Activated CD8-positive, alpha-beta memory T cell treated with anti-CD3 and anti-CD28 coated beads, Interleukin-2, amount 50 U/mL, for 4 hours (primary cell): ENCODE results near the gene AKR7A2.
"Not testable (repeated sequence)": the region's sequence is repeated elsewhere in the genome, so short reads cannot be mapped to it uniquely, and the experiment has no call there.

Experiments used
- DNase-seq: peaks from one replicate; pipeline ENCODE4 v3.0.0-alpha.2; 2020

The AKR7A2 gene

GRCh38 chr1:19256301-19256700 is 55.6 kb downstream of the AKR7A2 start:
- not testable (repeated sequence) for DNase-seq

- no peak for DNase-seq
Measured at GRCh38 chr1:19255288-19255687, 56.7 kb downstream of the AKR7A2 start.

GRCh38 chr1:19254416-19254815 is 57.5 kb downstream of the AKR7A2 start:
- no peak for DNase-seq
